Stimulated activated CD4-positive, alpha-beta T cell treated with anti-CD3 and anti-CD28 coated beads, Interleukin-4, amount 100 ng/mL, for 48 hours (primary cell): ENCODE measurements around the gene ZNF219.

Experiments used
- DNase-seq, 2 donors: peaks; one replicate each; pipeline ENCODE4 v3.0.0-alpha.2; 2020; ENCODE audit warnings: low read depth in 2 of 2

Gene ZNF219

DNA sequence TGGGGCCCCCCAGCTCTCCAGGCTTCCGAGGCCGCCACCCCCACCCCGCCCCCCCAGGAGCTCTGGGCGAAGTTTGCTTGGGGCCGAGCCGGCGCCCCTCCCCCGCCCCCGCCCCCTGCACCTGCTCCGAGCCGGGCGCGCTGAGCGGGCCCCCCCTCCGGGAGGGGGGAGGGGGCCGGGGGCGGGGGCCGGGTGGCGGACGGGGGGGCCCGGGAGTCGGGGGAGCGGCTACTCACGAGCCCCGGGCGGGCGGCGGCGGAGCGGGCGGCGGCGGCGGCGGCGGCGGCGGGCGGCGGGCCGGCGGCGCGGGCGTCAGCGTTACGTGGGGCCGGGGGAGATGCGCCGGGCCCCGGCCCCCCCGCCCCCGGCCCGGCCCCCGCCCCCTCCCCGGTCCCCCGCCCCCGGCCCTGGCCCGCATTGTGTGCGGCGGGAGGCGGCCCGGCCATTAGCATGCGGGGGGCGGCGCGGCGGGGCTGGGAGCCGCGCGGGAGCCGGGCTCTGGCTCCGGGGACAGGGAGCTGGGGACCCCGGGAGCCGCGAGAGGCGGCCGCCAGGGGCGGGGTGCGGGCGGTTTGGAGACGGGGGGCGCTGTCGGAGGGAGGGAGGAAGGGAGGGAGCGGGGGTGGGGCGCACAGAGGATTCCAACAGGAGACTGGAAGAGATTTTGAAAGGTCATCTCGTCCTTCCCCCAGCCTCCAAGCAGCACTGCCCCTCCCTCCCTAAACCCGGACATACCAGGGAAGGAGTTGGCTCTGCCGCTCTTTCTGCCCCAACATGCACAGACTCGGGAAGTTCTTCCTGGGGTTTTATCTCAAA lies at the start of gene ZNF219:
Gene ZNF219 (minus strand): TSS at position 580 of the 816 bp plus-strand sequence. CDS start 5,064 bp downstream, outside the sequence.
- no peak for DNase-seq

DNA sequence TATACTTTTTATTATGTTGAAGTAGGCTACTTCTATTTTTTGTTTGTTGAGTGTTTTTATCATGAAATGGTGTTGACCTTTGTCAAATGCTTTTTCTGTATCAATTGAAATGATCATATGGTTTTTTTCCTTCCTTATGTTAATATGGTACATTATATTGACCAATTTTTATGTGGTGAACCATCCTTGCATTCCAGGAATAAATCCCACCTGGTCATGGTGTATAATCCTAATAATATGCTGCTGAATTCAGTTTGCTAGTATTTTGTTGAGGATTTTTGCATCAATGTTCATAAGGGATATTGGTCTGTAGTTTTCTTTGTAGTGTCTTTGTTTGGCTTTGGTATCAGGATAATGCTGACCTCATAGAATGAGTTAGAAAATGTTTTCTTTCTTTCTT lies 47.0 kb upstream of the ZNF219 start:
- DNase-seq: no peak

DNA sequence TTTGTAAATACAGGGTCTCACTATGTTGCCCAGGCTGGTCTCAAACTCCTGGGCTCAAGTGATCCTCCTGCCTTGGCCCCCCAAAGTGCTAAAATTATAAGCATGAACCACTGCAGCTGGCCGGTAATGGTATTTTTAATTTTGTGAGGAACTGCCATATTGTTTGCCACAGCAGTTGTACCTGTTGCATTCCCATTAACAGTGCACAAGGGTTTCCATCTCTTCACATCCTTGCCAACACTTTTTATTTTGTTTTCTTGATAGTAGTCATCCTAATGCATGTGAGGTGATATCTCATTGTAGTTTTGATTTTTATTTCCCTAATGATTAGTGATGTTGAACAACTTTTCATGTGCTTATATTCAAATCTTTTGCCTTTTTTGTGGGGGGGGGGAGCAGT lies 43.9 kb upstream of the ZNF219 start:
- DNase-seq: no peak

DNA sequence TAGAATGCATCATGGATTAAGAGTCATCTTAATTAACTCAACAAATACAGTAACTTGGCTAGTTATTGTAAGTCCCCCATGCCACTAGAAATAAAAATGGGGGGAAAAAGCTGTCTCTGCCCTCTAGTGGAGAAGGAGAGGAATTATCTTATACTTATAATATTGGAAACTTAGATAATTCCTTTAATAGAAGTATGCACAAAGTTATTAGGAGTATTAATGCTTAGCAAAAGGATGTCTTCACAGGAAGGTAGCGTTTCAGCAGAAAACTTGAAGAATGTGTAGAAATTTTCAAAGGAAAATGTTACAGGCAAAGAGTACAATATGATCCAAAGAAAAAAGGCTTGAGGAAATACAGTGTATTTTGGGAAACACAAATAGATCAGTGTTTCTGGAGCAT lies 37.6 kb upstream of the ZNF219 start:
- no peak for DNase-seq

DNA sequence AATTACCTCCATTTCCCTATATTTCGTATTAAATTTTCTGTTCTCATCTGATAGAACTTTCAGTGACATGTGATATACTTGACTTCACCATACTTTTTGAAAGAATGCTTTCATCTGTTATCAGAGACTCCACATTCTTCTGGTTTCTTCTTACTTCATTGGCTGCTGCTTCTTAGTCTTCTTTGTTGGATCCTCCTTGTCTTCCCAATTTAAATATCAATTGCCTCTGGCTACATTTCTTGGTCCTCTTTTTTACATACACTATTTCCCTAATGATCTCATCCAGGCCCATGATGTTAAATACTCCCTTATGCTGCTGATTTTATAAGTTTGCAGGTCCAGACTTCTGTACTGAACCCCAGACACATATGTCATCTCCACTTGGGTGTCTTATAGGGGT lies 35.4 kb upstream of the ZNF219 start:
- DNase-seq: no peak

DNA sequence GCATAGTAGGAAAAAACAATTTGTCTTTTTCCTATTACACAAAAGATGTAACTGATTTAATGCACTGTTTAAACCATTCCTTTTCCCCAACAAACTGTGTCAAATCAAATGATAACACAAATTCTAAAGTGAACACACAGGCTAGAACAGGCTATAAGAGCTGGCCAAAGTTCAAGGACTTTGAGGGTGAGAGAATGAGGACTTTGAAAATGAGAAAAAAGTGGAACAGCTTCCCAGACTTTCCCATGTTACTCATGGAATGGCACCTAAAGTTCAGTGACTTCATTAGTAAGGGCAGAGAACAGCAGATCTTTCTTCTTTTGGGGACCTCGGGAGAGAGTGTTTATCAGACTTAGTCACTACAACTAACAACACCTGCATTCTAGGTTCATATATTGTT lies 25.0 kb upstream of the ZNF219 start:
- no peak for DNase-seq

DNA sequence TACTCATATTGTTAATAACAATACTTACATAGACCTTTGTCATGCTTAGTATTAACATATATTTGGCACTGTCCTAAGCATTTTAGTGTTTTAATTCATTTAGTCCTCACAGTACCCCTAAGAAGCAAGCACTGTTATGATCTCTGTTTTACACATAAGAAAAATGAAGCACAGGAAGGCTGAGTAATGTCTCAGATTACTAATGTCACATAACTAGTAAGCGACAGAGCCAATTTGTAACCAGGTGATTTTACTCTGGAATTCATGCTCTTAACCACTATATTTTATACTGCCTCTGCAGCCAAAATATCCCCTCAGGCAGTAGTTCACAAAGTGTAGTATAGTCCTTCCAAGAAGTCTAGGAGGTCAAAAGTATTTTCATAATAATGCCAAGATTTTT lies 22.7 kb upstream of the ZNF219 start:
- no peak for DNase-seq

DNA sequence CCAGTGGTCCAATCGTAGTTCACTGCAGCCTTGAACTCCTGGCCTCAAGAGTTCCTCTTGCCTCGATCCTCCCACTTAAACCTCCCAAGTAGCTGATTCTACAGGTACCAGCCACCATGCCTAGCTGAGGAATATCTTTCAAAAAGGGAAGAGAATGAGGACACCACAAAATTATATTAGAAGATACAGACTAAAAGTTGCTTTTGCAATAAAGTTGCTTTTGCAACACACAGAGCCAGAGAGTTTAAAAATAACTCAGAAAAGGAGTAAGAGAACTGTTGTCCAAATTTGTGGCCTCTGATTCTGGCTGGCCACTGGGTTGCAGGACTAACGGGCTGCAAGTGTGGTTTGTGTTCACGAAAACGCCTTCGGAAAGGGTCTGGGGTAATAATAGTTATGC lies 22.2 kb upstream of the ZNF219 start:
- no peak for DNase-seq

DNA sequence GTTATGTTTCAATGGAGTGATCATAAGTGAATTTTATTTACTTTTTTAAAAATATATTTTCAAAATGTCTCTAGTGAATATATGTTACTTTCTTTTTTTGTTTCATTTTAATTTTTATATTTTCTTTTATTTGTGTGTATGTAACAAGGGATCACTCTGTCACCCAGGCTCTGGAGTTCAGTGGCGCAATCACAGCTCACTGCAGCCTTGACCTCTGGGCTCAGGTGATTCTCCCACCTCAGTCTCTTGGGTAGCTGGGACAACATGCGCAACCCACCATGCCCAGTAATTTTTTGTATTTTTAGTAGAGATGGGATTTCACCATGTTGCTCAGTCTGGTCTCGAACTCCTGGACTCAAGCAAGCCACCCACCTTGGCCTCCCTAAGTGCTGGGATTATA lies 20.5 kb upstream of the ZNF219 start:
- DNase-seq: no peak

DNA sequence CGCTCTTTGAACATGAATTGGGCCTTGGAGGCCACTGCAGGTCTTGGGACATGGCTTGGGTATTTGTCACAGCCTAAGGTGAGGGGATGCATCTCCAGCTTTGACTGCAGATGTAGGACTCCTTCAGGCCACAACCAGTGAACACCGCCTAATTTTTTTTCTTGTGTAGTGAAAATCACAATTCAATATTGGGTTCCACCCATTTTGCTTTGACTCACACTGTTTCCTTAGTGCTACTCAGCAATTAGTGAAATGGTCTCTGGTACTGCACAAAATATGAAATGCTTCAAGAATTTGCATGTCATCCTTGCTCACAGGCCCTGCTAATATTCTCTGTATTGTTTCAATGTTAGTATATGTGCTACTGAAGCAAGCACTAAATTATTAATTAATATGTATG lies 14.9 kb upstream of the ZNF219 start:
- no peak for DNase-seq

DNA sequence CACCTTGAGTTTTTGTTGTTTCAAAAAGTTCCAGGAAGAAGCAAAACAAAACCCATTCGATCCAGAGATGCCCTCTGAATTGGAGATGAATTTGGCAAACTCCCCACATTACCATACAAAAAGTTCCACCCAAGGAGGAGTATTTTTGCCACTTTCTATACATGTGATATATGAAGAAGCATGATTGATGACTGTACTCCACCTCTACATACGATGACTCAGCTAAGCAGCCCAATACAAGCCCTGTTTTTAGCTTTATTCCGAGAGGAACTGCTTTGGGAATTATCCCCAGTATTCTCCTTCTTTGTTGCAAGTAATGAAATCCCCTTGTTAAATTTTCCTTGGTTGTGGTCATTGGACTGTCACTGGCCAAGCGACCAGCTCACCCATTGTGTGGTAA lies 13.8 kb upstream of the ZNF219 start:
- DNase-seq: no peak

DNA sequence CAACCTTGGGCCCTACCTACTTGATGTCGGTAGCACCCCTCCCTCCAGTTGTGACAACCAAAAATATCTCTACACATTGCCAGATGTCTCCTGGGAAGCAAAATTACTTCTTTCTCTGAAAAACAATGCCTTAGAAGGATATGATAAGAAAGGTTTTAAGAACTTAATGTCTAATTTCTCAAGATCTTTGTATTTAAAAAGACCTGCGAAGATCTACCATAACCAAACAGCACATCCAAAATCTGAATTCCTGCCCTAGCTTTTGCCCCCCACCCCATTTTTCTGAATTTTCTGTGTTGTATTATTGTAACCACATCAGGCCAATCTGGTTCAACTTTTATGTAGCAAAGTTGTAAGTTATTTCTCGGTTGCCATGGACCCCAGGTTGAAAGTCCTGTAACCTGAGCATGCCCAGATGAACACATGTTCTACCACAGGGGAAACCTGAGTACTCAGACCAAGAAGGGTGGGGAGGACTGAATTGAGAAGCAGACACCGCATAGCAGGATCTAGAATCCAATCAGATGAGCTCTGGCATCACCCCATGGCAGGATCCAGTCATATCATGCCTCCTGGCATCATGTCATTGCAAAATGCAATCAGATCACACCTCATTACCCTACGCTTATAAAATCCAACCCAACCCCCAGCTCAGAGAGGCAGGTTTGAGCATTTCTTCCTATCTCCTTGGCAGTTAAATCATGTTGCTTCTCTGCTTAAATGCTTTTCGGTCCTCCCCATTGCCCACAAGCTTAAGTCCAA lies 11.1 kb upstream of the ZNF219 start:
- DNase-seq: peak in 1 of 2 donors; percentile 54

DNA sequence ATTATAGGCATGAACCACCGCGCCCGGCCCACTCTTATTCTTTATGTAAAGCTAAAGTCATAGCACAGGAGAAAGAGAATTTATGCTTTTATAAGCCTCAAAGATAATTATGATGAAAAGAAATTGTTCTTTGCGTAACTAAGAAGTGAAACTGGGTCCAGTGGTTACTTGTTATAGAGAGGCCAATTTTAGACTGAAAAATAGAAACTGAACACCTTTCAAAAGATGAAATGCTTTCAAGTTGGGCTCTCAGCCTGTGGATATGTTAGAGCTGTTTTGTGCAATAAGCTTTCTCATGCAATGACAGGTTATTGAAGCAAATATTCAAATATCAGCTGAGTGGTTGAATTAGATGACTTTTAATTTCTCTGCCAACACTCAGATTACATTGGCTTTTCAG lies 10.3 kb upstream of the ZNF219 start:
- no peak for DNase-seq

DNA sequence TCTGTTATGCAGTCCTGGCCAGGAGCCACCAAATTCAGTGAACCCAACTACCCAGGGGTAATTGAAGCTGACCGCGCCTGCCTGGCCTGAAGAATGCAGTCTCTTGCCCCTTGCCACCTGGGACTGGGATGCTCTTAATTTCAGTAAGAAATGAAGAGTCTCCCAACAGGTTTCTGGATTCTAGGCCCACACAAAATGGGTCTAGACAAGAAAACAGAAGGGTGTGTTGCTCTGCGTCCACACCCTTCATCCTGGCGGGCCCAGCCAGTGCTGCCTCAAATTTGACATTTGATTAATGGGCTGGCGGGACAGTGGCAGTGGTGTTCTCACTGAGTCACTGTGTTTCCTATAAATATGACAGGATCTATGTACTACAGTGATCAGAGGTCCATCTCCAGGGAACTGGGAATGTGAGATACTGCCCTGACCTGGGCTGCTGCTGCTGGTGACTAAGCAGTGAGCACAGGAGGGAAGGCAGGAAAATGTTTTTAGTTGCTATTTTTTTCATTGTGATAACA lies 8.9 kb upstream of the ZNF219 start:
- DNase-seq: no peak

DNA sequence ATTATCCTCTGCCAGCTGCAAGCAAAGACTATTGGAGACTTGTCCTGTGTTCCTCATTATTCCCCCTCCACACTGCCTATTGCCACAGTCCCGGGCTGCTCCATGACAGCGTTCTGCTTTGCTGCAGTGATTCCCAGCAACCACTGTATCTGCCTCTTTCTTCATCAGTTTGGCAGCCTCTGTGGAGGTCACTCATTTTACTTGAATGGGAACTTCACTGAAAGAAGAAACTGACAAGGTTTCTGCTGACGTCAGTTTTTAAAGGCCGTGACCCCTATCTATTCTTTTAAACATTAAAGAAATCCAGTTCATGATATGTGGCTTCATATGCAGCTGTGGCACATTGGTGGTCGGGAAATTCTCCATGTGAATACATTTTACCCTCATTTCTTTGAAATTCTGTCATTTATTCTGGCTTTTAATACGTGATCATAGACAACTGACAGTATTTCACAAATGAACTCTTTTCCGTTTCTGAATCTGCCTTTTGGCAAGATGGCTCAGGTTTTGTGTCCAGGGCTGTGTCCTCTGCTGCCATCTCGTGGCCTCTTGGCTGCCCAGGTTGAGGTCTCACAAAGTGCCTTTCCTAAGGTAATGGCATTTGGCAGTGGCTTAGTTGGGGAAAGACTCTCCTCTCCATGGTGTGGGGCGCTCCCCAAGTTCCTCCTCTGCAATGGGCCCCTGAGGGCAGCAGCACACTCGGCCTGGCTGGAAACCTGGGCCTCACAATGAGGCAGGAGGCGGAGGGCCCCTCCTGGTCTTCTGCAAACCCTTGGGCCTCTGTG lies 8.2 kb upstream of the ZNF219 start:
- peak; percentile 66 to 70 for DNase-seq

DNA sequence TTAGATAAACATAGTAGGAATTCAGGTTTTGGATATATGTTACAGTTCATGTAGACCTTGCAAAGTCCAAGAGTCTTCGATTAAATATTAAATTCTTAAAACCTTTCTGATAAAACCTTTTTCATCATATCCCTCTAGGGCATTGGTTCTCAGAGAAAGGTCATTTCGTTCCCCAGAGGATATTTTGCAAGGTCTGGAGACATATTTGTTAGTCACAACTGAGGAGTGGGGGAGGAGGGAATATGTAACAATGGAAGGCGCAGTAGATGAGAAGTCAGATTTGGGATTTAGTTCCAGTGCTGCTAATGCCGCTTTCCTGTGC lies 7.7 kb upstream of the ZNF219 start:
- no peak for DNase-seq

DNA sequence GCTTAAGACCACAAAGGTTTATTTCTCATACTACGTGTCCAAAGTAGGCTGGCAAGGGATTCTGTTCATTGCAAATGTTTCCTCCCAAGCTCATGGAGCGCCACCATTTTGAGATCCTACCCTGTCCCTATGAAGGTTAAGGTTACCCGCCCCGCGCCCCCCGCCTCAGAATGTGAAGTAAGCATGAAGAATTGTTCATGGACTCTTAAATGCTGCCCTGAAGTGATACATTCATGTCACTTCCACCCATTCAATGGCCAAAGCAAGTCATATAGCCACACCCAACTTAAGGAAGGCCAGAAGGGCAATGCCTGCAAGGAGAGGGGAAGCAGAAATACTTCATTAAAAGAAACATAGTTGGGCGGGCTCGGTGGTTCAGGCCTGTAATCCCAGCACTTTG lies 6.6 kb upstream of the ZNF219 start:
- no peak for DNase-seq

DNA sequence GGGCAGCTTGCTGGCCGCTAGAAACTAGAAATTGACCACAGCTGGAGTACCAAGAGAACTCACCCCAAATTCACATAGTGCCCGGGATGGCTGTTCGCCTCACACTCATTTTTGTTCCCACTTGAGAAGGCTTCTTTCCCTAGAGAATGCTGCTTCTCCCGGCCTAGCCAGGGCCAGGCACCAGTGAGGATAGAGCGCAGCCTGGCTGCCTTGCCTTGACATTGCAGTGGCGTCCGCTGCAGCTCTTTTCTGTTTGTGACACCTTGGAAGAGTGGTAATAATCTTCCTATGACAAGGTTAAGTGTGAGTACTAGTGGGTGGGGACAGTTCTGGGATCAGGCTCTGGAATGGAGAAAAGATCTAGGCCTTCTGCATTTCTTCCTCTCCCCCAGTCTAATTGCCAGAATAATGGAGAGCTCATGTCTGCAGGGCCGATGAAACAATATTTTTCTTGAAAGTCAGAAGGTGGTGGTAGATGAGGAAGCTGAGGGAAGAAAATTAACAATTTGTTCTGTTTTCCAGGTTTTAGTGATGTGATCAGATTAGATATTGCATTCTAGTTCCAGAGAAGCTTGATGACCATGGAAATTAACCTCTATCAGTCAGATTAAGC lies 6.1 kb upstream of the ZNF219 start:
- DNase-seq: peak; percentile 49 to 53

DNA sequence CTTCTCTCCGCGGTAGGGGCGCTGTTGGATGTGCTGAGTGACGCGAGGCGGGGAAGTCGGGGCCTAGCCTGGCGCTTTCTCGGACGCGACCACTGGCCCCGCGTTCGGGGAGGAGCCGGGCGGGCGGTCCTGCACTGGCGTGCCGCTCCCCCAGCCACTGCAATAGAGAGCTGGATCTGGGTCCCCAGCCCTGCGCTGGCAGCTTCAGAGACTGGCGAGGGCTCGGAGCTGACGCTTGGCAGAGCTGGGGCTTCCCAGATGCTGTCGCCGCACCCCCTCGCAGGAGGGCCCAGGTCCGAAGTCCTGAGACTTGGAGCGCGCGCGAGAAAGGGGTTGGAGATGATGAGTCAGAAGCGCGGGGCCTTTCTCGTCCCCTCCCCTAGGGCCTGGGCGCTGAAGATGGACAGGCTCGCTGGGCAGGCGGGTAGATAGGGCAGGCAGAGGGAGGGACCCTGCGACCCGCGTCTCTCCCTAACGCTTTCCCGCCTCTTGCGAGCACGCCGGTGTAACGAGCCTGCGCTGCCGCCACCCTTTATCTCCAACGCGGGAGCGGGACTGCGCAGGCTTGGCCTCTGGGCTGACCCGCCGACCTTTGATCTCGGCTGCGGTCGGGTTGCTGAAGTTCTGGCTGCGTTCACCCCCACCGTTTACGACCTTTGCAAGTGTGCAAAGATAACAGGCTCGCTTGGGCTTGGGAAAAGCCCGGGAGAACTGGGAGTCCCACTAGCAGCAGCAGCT lies 5.4 kb upstream of the ZNF219 start:
- DNase-seq: peak; percentile 92 to 94

DNA sequence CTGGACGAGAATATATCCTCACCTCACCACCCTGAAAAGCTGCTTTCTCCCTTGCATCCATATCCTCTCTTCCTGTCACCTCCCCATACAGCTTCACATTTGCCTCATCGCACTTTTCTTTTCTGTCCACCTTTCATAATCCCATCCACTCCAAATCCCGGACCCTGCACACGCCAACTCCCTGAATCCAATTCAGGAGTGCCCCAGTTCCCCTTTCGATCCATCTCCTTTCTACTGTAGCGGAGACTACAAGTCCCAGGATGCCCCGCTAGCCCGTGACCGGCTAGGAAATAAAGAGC lies 4.9 kb upstream of the ZNF219 start:
- DNase-seq: no peak
